WTC11 (cell line): Measurements from ENCODE around the gene TRIM65. TPM values are rescaled to one million over a fixed set of nuclear protein-coding genes. Genes with fewer than 3 reads are reported as not detected.

Experiments used
- MXD4 ChIP-seq: fragments of 250-450 bp; sonication (Bioruptor Pico); IDR thresholded peaks from 2 replicates; pipeline ENCODE4 v1.8.0; 2021; ENCODE audit warnings: mild to moderate bottlenecking, moderate library complexity, borderline replicate concordance
- MYBL2 ChIP-seq: sonication (generic); formaldehyde crosslinking; IDR thresholded peaks from 2 replicates; pipeline ENCODE4 v1.8.1; 2023; ENCODE audit warnings: mild to moderate bottlenecking, moderate library complexity, missing genetic modification reagents
- NR3C1 ChIP-seq: sonication (generic); formaldehyde crosslinking; conservative IDR thresholded peaks from 2 replicates; pipeline ENCODE4 v1.8.1; 2023; ENCODE audit warnings: low read depth, mild to moderate bottlenecking, missing genetic modification reagents
- OVOL2 ChIP-seq: fragments of 250-450 bp; sonication (Bioruptor Pico); IDR thresholded peaks from 2 replicates; pipeline ENCODE4 v1.9.0; 2021; ENCODE audit warnings: mild to moderate bottlenecking, borderline replicate concordance
- RELA ChIP-seq: sonication (generic); formaldehyde crosslinking; IDR thresholded peaks from 2 replicates; pipeline ENCODE4 v1.8.1; 2022; ENCODE audit warnings: missing genetic modification reagents, mild to moderate bottlenecking, borderline replicate concordance
- SP1 ChIP-seq: sonication (generic); formaldehyde crosslinking; conservative IDR thresholded peaks from 2 replicates; pipeline ENCODE4 v1.8.1; 2022; ENCODE audit warnings: missing genetic modification reagents
- TP53 ChIP-seq: sonication (generic); formaldehyde crosslinking; IDR thresholded peaks from 2 replicates; pipeline ENCODE4 v1.8.1; 2023; ENCODE audit warnings: mild to moderate bottlenecking, missing genetic modification reagents
- ZBTB21 ChIP-seq: sonication (generic); formaldehyde crosslinking; IDR thresholded peaks from 2 replicates; pipeline ENCODE4 v1.8.1; 2023; ENCODE audit warnings: mild to moderate bottlenecking, missing genetic modification reagents, borderline replicate concordance
- ZNF121 ChIP-seq: sonication (generic); formaldehyde crosslinking; IDR thresholded peaks from 2 replicates; pipeline ENCODE4 v1.8.0; 2023; ENCODE audit warnings: missing genetic modification reagents
- ZNF219 ChIP-seq: sonication (generic); formaldehyde crosslinking; IDR thresholded peaks from 2 replicates; pipeline ENCODE4 v1.8.0; 2023; ENCODE audit warnings: missing genetic modification reagents, mild to moderate bottlenecking, borderline replicate concordance
- ZNF232 ChIP-seq: sonication (generic); formaldehyde crosslinking; IDR thresholded peaks from 2 replicates; pipeline ENCODE4 v1.8.0; 2022; ENCODE audit warnings: mild to moderate bottlenecking, missing genetic modification reagents
- ZNF396 ChIP-seq: fragments of 250-450 bp; sonication (Bioruptor Pico); IDR thresholded peaks from 2 replicates; pipeline ENCODE4 v1.8.0; 2021; ENCODE audit warnings: mild to moderate bottlenecking, moderate library complexity, borderline replicate concordance
- ZNF671 ChIP-seq: fragments of 250-450 bp; sonication (Bioruptor Pico); IDR thresholded peaks from 2 replicates; pipeline ENCODE4 v1.8.0; 2021; ENCODE audit warnings: mild to moderate bottlenecking
- total RNA-seq: library from RNA; stranded (reverse); gene quantifications from 3 replicates; pipeline ENCODE4 v1.2.3, GENCODE V29; 2021
- TF ChIP-seq, protein P1 (sequence below): fragments of 250-450 bp; sonication (Bioruptor Pico); conservative IDR thresholded peaks from 2 replicates; pipeline ENCODE4 v1.9.0; 2021; ENCODE audit warnings: mild to moderate bottlenecking
- TF ChIP-seq, protein P2 (sequence below): sonication (generic); formaldehyde crosslinking; conservative IDR thresholded peaks from 2 replicates; pipeline ENCODE4 v1.8.1; 2023; ENCODE audit warnings: mild to moderate bottlenecking, low read depth, missing genetic modification reagents, moderate library complexity
- TF ChIP-seq, protein P3 (sequence below): sonication (generic); formaldehyde crosslinking; IDR thresholded peaks from 2 replicates; pipeline ENCODE4 v1.8.0; 2022; ENCODE audit warnings: mild to moderate bottlenecking, missing genetic modification reagents
- TF ChIP-seq, protein P4 (sequence below): sonication (generic); formaldehyde crosslinking; IDR thresholded peaks from 2 replicates; pipeline ENCODE4 v1.8.0; 2022; ENCODE audit warnings: mild to moderate bottlenecking, missing genetic modification reagents
- TF ChIP-seq, protein P5 (sequence below): sonication (generic); formaldehyde crosslinking; IDR thresholded peaks from 2 replicates; pipeline ENCODE4 v1.8.1; 2023; ENCODE audit warnings: mild to moderate bottlenecking, missing genetic modification reagents, borderline replicate concordance
- TF ChIP-seq, protein P6 (sequence below): sonication (generic); formaldehyde crosslinking; IDR thresholded peaks from 2 replicates; pipeline ENCODE4 v1.8.1; 2023; ENCODE audit warnings: mild to moderate bottlenecking, missing genetic modification reagents
- TF ChIP-seq, protein P7 (sequence below): fragments of 250-450 bp; sonication (Bioruptor Pico); IDR thresholded peaks from 2 replicates; pipeline ENCODE4 v1.9.0; 2021; ENCODE audit warnings: mild to moderate bottlenecking, borderline replicate concordance
- TF ChIP-seq, protein P8 (sequence below): sonication (generic); formaldehyde crosslinking; IDR thresholded peaks from 2 replicates; pipeline ENCODE4 v1.8.1; 2022; ENCODE audit warnings: mild to moderate bottlenecking, moderate library complexity, missing genetic modification reagents

TRIM65 gene
- total RNA-seq, 1 experiment from 2014 or later = 56.4 TPM

DNA sequence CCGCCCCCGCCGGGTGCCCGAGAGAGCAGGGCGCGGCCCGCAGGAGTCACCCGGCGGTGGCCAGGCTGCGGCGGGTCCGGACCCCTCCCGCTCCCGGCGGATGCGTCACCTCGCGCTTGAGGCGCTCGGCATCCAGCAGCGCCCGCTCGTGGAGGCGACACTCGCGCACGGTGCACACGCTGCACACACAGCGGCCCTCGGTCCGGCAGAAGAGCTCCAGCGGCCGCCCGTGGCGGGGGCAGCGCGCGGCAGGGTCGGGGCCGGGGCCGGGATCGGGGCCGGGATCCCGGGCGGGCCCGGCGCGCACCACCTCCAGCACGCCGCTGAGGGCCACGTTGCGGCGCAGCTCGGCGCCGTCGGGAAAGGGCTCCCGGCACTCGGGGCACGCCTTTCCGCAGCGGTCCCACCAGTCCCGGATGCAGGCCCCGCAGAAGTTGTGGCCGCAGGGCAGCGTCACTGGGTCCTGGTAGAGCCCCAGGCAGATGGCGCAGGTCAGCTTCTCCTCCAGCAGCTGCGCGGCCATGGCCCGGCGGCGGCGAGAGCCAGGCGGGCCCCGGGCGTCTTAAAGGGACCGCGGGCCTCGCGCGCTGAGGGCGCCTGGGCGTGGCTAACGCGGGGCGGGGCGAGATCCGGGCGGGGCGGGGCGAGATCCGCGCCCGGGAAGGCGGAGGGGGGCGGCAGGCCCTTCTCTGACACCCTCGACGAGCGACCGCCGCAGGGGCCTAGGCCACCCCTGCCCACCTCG, at the start of gene TRIM65 (continued):
- TF ChIP-seq, protein P1, sequence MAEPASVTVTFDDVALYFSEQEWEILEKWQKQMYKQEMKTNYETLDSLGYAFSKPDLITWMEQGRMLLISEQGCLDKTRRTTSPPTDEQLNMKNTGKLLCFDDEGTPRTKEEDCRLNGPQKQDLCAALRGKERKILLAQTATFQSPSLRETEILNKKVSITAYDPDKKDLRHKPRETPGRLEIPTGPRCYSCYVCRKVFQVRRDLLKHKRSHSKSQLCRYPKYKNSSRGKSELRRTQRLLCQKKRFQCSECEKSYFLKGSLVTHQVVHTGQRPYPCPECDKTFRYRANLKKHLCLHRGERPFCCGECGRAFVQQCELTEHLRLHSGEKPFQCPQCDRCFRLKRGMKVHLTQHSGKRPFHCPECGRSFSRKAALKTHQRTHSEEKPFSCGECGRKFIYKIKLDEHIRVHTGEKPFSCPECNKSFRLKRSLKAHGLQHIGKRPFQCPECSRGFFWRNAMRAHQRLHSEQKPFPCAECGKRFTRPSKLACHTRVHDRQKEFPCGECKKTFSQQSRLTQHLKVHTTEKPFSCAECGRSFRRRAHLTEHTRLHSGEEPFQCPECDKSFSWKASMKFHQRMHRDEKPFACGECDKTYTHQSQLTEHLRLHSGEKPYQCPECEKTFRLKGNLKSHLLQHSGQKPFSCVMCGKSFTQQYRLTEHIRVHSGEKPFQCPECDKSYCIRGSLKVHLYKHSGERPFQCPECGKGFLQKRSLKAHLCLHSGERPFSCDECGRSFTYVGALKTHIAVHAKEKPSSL (CRISPR knock-in tag) = no peak
- TF ChIP-seq, protein P2, sequence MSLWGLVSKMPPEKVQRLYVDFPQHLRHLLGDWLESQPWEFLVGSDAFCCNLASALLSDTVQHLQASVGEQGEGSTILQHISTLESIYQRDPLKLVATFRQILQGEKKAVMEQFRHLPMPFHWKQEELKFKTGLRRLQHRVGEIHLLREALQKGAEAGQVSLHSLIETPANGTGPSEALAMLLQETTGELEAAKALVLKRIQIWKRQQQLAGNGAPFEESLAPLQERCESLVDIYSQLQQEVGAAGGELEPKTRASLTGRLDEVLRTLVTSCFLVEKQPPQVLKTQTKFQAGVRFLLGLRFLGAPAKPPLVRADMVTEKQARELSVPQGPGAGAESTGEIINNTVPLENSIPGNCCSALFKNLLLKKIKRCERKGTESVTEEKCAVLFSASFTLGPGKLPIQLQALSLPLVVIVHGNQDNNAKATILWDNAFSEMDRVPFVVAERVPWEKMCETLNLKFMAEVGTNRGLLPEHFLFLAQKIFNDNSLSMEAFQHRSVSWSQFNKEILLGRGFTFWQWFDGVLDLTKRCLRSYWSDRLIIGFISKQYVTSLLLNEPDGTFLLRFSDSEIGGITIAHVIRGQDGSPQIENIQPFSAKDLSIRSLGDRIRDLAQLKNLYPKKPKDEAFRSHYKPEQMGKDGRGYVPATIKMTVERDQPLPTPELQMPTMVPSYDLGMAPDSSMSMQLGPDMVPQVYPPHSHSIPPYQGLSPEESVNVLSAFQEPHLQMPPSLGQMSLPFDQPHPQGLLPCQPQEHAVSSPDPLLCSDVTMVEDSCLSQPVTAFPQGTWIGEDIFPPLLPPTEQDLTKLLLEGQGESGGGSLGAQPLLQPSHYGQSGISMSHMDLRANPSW (CRISPR knock-in tag) = no peak
- TF ChIP-seq, protein P3, sequence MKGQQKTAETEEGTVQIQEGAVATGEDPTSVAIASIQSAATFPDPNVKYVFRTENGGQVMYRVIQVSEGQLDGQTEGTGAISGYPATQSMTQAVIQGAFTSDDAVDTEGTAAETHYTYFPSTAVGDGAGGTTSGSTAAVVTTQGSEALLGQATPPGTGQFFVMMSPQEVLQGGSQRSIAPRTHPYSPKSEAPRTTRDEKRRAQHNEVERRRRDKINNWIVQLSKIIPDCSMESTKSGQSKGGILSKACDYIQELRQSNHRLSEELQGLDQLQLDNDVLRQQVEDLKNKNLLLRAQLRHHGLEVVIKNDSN = no peak
- no peak for TF ChIP-seq ZNF232 (CRISPR knock-in tag)
- TF ChIP-seq NR3C1 = no peak
- no peak for TF ChIP-seq ZNF671 (CRISPR knock-in tag)
- no peak for TF ChIP-seq ZBTB21 (CRISPR knock-in tag)
- no peak for TF ChIP-seq TP53
- peak; percentile 75 for TF ChIP-seq SP1 (CRISPR knock-in tag)
- no peak for TF ChIP-seq ZNF219 (CRISPR knock-in tag)
- no peak for TF ChIP-seq RELA
- TF ChIP-seq MYBL2 (CRISPR knock-in tag) = peak; percentile 2; the same call in 1 of the 2 replicates
- no peak for TF ChIP-seq ZNF396
- TF ChIP-seq, protein P4, sequence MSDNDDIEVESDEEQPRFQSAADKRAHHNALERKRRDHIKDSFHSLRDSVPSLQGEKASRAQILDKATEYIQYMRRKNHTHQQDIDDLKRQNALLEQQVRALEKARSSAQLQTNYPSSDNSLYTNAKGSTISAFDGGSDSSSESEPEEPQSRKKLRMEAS = peak; percentile 68; the same call in 1 of the 2 replicates
- TF ChIP-seq, protein P5, sequence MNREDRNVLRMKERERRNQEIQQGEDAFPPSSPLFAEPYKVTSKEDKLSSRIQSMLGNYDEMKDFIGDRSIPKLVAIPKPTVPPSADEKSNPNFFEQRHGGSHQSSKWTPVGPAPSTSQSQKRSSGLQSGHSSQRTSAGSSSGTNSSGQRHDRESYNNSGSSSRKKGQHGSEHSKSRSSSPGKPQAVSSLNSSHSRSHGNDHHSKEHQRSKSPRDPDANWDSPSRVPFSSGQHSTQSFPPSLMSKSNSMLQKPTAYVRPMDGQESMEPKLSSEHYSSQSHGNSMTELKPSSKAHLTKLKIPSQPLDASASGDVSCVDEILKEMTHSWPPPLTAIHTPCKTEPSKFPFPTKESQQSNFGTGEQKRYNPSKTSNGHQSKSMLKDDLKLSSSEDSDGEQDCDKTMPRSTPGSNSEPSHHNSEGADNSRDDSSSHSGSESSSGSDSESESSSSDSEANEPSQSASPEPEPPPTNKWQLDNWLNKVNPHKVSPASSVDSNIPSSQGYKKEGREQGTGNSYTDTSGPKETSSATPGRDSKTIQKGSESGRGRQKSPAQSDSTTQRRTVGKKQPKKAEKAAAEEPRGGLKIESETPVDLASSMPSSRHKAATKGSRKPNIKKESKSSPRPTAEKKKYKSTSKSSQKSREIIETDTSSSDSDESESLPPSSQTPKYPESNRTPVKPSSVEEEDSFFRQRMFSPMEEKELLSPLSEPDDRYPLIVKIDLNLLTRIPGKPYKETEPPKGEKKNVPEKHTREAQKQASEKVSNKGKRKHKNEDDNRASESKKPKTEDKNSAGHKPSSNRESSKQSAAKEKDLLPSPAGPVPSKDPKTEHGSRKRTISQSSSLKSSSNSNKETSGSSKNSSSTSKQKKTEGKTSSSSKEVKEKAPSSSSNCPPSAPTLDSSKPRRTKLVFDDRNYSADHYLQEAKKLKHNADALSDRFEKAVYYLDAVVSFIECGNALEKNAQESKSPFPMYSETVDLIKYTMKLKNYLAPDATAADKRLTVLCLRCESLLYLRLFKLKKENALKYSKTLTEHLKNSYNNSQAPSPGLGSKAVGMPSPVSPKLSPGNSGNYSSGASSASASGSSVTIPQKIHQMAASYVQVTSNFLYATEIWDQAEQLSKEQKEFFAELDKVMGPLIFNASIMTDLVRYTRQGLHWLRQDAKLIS (CRISPR knock-in tag) = no peak
- TF ChIP-seq MXD4 (CRISPR knock-in tag) = no peak
- TF ChIP-seq, protein P6, sequence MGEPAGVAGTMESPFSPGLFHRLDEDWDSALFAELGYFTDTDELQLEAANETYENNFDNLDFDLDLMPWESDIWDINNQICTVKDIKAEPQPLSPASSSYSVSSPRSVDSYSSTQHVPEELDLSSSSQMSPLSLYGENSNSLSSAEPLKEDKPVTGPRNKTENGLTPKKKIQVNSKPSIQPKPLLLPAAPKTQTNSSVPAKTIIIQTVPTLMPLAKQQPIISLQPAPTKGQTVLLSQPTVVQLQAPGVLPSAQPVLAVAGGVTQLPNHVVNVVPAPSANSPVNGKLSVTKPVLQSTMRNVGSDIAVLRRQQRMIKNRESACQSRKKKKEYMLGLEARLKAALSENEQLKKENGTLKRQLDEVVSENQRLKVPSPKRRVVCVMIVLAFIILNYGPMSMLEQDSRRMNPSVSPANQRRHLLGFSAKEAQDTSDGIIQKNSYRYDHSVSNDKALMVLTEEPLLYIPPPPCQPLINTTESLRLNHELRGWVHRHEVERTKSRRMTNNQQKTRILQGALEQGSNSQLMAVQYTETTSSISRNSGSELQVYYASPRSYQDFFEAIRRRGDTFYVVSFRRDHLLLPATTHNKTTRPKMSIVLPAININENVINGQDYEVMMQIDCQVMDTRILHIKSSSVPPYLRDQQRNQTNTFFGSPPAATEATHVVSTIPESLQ = no peak
- no peak for TF ChIP-seq ZNF121 (CRISPR knock-in tag)
- no peak for TF ChIP-seq OVOL2 (CRISPR knock-in tag)
- TF ChIP-seq, protein P7, sequence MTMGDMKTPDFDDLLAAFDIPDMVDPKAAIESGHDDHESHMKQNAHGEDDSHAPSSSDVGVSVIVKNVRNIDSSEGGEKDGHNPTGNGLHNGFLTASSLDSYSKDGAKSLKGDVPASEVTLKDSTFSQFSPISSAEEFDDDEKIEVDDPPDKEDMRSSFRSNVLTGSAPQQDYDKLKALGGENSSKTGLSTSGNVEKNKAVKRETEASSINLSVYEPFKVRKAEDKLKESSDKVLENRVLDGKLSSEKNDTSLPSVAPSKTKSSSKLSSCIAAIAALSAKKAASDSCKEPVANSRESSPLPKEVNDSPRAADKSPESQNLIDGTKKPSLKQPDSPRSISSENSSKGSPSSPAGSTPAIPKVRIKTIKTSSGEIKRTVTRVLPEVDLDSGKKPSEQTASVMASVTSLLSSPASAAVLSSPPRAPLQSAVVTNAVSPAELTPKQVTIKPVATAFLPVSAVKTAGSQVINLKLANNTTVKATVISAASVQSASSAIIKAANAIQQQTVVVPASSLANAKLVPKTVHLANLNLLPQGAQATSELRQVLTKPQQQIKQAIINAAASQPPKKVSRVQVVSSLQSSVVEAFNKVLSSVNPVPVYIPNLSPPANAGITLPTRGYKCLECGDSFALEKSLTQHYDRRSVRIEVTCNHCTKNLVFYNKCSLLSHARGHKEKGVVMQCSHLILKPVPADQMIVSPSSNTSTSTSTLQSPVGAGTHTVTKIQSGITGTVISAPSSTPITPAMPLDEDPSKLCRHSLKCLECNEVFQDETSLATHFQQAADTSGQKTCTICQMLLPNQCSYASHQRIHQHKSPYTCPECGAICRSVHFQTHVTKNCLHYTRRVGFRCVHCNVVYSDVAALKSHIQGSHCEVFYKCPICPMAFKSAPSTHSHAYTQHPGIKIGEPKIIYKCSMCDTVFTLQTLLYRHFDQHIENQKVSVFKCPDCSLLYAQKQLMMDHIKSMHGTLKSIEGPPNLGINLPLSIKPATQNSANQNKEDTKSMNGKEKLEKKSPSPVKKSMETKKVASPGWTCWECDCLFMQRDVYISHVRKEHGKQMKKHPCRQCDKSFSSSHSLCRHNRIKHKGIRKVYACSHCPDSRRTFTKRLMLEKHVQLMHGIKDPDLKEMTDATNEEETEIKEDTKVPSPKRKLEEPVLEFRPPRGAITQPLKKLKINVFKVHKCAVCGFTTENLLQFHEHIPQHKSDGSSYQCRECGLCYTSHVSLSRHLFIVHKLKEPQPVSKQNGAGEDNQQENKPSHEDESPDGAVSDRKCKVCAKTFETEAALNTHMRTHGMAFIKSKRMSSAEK = no peak
- TF ChIP-seq, protein P8, sequence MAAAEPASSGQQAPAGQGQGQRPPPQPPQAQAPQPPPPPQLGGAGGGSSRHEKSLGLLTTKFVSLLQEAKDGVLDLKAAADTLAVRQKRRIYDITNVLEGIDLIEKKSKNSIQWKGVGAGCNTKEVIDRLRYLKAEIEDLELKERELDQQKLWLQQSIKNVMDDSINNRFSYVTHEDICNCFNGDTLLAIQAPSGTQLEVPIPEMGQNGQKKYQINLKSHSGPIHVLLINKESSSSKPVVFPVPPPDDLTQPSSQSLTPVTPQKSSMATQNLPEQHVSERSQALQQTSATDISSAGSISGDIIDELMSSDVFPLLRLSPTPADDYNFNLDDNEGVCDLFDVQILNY (CRISPR knock-in tag) = peak; percentile 53; the same call in 1 of the 2 replicates
